HG03565 (cell line): ENCODE data around the gene OR4K1.
"Not testable (repeated sequence)": the region's sequence is repeated elsewhere in the genome, so short reads cannot be mapped to it uniquely, and the experiment has no call there.

ENCODE experiments used
- ATAC-seq: cut with Tn5 transposase; IDR thresholded peaks from one replicate; pipeline ENCODE4 v1.9.1; 2021; ENCODE audit warnings: mild to moderate bottlenecking, moderate library complexity; ENCODE audit not compliant: unreplicated experiment

The OR4K1 gene, protein sequence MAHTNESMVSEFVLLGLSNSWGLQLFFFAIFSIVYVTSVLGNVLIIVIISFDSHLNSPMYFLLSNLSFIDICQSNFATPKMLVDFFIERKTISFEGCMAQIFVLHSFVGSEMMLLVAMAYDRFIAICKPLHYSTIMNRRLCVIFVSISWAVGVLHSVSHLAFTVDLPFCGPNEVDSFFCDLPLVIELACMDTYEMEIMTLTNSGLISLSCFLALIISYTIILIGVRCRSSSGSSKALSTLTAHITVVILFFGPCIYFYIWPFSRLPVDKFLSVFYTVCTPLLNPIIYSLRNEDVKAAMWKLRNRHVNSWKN

DNA sequence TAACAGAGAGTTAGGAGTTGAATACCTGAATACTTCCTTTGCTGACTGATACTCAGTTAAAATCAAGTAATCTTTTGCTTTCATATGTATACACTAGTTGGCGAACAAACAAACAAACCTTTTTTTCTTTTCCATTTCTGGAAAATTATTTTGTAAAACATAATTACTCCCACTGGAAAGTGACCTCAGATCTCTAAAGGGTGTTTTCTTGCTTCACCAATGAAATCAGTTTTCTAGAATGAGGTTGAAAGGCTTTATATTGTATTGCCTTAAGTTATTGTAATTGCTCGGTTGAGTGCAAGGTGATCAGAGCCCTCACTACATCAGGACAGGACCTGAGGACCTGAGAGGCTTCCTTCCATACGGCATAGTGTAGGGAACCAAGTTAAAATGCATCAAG is at the start of gene OR4K1:
TSS of gene OR4K1 (plus strand) at position 301 of the 400 bp plus-strand sequence. CDS start 4,750 bp downstream, outside the sequence.
- ATAC-seq, result no peak

DNA sequence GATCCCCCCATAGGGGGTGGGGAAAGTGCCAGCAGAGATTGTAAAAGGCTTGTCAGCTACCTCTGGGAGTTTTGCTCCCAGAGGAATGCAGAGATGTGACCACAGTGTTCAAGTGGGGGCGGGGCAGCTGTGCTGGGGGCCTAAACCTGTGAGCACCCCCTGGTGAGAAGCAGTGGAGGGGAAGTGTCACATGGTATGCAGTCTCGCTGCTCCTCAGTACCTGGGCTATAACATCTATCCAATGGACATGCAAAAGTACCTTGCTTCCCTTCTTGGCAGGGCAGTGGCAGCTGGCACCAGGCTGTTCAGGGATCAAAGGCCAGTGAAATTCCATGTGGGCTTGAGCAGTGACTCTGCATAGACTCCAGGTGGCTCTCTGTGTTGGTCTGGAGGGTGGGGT is 35.4 kb upstream of the OR4K1 start:
- no peak for ATAC-seq

DNA sequence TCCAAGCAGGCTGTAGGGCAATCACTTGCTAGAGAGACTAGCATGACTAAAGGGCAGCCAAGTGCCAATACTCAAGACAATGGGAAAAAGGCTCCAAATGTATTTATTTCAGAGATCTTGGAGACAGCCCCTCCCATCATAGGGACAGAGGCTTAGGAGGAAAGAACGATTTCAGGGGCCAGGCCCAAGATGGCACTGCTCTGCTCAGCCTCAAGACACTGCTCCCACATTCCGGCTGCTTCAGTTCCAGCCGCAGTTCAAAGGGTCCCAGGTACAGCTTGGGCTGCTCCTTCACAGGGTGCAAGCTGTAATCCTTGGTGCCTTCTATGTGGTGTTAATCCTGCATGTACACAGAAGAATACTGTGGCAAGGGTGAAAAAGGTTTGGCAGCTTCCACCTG is 29.7 kb upstream of the OR4K1 start:
- no peak for ATAC-seq

DNA sequence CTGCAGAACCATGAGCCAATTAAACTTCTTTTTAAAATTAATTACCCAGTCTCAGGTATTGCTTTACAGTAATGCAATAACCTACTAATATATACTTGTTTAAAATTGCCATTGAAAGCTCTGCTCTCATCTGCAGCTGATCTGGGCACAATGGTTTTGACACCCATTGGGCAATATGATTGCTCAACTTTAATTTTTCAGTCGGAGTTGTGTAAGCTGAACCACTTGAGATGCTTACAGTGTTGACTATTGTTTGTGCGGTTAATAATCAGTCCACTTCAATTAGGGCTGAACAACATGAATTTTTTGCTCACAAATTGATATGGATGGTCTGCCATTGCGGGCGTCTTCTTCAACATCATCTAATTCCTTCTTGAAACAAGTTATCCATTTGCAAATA is 28.3 kb upstream of the OR4K1 start:
- no peak for ATAC-seq

DNA sequence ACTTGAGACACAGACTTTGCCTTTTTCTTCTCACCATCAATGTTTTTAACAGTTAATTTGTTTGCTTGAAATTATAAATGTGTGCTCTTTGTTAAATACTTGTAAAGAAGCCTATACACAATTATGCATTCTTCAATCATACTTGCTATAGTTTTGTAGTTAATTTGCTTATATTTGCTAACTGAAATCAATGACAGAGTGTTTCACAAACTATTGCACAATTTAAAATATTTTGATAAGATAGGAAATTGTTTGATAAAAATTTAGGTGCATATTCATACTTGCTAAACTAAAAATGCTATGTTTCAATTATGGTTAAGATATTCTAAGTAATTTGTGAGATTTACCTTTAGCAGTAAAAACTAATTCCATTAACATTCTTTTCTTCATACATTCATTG is 24.1 kb upstream of the OR4K1 start:
- ATAC-seq, result no peak

DNA sequence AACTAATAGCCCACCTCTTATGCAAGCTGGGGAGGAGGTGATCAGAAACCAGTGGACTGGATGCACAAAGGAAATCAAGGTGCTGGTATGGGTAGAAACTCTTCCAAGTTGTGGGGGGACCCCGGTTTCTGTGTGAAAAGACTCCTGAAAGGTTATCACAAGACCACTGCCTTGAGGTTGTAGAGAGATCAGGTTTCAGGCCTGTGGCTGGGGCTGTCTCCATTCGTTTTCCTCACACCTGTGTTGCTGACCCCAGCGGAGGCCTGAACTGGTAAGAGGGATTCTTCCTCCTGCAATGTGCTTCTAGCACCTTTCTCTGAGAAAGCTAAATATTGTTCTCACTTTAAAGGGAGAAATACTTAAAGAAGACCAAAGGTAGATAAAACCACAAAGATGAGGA is 19.6 kb upstream of the OR4K1 start:
- no peak for ATAC-seq

DNA sequence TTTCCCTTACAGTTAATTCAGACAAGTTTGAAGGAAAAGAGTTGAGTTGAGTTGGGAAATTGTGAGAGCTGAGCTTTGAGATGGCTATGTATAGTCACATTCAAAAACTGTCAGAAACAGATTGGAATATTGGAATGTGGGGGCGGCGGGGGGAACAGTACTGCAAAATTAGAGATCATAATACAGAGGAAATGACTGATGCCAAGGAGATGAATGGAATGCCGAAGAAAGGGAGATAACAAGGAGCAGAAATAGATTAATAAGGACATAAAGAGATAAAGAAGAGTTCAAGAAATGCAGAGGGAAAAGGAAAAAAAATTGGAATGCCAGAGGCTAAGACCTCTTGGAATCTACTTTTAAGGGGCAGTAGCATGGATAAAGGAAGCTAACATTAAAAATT is 13.5 kb upstream of the OR4K1 start:
- ATAC-seq, result no peak

DNA sequence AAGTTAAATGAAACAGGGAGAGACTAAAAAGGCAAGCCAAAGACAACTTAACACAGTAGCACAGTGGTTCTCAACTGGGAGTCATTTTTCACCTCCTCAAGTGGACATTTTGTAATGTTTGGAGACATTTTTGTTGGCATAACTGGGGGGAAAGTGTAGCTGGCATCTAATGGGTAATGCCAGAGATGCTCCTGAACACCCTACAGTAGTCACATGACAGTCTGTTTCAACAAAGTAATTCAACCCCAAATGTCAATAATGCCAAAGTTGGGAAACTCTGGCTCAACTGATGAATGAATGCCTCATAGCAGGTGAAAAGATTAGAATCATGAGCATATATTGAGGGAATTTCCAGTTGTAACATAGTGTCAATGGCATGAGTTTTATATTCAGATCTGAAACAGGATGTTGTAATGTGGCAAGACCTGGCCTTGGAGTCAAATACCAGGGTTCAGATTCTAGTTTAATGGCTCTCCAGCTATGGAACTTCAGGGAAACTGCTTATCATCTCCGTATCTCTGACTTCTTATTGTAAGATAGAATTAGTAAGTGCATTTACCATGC is 12.7 kb upstream of the OR4K1 start:
- ATAC-seq, result no peak

DNA sequence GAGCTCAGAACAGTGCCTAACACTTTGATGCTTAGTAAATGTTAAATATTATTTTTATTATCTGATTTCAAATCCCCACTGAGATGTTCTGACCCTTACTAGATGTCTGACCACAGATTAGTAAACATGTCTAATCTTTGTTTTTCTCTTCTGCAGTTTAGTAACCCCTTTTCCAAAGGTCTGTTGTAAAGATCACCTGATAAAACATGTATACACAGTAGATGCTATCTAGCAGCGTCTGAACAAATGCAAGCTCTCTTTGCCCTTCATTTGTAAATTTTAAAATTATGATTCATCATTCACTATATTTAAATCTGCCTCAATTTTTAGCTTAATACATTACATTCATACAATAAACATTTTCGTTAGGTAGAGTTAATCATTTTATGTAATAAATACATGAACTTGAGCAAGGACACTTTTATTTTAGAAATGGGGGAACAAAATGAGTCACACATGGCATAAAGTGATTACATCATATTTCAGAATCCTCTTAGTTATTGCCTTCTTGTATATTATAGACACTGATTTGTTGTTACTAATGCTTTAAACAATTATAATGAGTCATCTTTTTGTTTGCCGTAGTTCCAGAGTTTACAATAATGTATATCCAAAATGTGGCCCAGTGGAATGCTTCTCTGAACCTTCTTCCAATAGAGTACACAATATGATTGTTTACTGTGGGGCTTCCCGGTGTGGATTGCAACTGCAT is 12.0 kb upstream of the OR4K1 start:
- no peak for ATAC-seq

DNA sequence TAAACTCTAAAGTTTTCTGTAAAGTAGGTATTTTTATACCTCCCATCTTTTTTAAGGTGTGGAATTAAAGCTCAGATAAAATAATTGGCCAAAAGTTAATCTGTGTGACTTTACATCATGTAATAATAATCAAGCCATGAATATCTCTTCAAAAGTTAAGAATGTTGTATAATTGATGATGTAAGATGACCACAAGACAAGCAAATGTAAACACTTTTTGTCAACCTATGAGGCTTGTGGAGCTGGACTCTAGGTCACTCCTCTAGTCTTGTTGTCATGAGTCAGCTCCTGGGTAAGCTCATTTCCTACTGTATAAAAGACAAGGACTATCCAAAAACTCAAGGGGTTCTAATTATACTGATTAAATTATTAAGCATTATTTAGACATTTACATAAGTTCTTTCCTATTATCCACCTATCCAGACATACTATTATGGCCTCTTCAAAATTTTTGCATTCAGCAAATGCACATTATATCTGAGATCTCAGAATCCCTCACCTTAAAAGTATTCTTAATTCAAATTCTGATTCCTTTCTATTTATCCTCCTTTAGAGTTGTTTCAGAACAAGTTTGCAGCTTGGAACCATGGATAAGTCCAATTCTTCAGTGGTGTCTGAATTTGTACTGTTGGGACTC is 10.6 kb upstream of the OR4K1 start, which contains the start of gene OR4K5:
TSS of gene OR4K5 (plus strand) at position 587 of the 637 bp plus-strand sequence. CDS start at position 587, 0 bp downstream.
- ATAC-seq, result no peak

DNA sequence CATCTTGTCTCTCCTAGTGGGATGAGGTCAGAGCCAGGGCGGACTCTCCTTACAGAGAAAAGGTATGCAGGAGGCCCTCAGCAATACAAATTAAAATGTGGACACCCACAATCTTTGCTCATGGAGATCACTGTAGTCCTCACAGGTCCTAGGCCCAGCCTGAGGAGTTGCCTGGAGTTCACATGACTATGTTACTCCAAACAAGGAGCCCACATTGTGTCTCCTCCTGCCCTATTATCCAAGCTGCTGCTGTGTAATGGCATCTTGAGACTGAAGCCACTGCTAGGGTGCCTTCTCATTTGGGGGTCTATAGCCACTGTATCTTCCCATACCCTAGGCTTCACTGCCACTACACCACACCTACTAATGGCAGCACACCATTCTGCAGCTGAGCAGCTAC is 11.0 kb downstream of the OR4K1 start:
- ATAC-seq, result no peak

DNA sequence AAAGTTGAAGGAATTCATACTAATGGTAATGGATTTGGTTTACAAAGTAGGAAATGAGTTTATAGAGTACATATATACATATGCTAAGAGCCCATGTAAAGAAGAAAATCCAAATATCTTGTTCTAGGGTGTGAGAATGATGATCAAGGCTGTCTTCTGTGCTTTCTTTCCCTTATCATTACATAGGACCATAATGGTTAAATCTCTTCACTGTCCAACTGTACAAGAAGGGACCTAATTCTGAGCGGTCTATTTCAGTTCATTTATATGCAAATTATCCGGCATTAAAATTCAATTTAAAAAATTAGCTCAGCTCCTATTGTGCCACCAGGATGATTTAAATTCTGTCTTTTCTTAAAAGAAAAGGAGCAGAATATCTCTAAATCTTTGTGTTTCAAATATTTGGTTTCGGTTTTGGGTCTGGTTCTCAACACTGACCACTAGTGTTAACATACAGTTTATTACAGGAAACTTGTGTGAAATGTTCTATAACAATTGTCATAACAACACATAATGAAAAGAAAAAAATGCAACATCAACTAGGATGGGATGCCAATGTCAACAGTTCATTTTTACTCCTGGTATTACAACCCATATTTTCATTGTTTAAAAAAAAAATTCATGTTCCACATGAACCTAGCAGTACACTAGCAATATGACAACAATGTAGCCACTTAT is 16.8 kb downstream of the OR4K1 start:
- no peak for ATAC-seq

DNA sequence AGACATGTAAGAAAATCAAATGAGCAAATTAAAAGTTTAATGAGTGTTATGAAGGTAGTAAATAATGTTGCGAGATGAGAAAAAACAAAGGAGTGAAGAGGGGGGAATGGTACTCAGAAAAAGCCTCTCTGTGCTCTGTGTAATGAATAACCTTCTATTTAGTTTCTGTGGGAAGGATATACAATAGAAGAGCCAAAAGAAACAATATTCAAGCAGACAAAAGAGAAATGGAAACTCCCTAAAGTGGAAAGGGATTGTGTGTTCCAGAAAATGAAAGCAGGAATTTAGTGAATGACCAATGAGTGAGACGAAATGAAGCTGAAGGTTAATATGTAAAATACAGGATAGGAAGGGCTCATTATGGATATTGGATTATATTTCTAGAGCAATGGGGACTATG is 18.5 kb downstream of the OR4K1 start:
- no peak for ATAC-seq

DNA sequence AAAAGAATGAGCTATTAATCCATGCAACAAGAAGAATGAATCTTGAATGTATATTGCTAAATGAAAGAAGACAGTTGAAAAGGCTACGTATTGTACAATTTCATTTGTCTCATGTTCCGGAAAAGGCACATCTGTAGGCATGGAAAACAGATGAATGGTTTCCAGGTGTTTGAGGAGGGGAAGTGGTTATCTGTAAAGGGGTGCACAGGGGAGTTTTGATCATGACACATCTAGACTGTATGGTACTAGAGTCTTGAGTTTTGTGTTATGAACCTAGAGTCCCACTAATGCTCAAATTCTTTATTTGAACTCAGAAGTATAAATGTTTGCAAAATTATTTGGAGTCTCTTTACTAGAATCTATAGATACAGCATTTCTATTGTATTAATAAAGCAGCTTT is 39.0 kb downstream of the OR4K1 start:
- not testable (repeated sequence) for ATAC-seq

DNA sequence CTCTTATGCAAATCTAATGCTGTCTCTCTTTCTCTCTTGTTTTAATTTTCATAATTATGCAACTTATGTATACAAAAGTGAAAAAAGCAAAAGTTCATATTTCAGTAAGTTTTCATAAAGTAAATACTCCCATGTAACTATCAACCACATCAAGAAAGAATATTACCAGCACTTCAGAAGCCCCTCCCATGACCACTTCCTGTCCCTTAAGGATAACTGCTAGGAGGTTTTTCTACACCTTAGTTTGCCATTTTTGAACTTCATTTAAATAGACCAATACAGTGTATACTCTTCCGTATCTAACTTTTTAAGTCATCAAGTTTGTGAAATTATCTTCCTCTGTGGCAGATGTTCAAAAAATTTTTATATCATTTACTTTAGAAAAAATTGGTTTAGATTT is 44.1 kb downstream of the OR4K1 start:
- no peak for ATAC-seq

DNA sequence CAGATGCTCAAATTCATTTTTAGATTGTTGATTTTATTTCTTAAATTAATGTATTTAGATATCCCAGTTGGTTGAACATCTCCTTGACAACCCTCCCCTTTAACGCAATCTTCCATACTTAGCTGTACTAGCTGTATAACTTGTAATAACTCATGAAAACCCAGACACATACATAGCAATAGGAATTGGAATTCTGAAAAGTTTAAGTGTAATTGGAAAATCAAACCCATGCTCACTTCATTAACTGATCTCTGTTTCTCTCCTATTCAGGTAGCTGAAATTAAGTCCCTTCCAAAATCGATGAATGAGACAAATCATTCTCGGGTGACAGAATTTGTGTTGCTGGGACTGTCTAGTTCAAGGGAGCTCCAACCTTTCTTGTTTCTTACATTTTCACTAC is 44.6 kb downstream of the OR4K1 start, which contains the start of gene OR4K15:
TSS of gene OR4K15 (plus strand) at position 301 of the 400 bp plus-strand sequence. CDS start at position 301, 0 bp downstream.
- ATAC-seq, result no peak
